Measurements from ENCODE around the gene KIF4B. TPM values are rescaled to one million over a fixed set of nuclear protein-coding genes. Genes with fewer than 3 reads are reported as not detected.
"Not testable (repeated sequence)": the region's sequence is repeated elsewhere in the genome, so short reads cannot be mapped to it uniquely, and the experiment has no call there.

Gene KIF4B
- total RNA-seq, 1 donor from 2014 or later: 0.17 TPM

DNA sequence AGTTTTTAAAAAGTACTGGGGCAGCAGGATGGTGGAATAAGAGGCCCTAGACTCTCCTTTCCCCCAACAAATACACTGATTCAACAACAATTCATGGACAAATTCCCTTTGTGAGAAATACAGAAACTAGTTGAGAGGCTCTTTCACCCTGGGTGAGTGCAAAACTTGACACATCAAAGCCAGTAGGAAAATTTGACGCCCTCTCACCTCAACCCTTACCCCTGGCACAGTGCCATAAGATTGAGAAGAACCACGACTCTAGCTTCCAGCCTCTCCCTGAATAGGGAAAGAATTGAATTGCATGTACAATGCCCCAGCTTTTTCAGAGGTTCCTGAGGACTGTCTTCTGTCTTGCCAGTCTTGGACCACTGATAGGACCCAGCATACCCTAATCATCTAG is 12.3 kb downstream of the KIF4B start:
- DNase-seq (no peak), ATAC-seq (no peak)
- no peaks in the 10 kb centered on the region for H3K36me3 ChIP-seq
- H3K4me3 ChIP-seq: no peak overlapping the region
- H3K27me3 ChIP-seq: no peaks in the 10 kb centered on the region
- intact Hi-C loops (cut with DNase I): no loop called here
- H3K4me1 ChIP-seq: no peaks in the 10 kb centered on the region
- TF ChIP-seq, protein P1, sequence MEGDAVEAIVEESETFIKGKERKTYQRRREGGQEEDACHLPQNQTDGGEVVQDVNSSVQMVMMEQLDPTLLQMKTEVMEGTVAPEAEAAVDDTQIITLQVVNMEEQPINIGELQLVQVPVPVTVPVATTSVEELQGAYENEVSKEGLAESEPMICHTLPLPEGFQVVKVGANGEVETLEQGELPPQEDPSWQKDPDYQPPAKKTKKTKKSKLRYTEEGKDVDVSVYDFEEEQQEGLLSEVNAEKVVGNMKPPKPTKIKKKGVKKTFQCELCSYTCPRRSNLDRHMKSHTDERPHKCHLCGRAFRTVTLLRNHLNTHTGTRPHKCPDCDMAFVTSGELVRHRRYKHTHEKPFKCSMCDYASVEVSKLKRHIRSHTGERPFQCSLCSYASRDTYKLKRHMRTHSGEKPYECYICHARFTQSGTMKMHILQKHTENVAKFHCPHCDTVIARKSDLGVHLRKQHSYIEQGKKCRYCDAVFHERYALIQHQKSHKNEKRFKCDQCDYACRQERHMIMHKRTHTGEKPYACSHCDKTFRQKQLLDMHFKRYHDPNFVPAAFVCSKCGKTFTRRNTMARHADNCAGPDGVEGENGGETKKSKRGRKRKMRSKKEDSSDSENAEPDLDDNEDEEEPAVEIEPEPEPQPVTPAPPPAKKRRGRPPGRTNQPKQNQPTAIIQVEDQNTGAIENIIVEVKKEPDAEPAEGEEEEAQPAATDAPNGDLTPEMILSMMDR (IDR thresholded peaks at IDR 0.05): no peak
- no peak overlapping the region for H3K27ac ChIP-seq
- H3K9me3 ChIP-seq: no peaks in the 10 kb centered on the region

GRCh38 chr5:155027993-155028629 is 14.6 kb downstream of the KIF4B start:
- H3K27me3 ChIP-seq: no peaks in the 10 kb centered on the region
- H3K4me3 ChIP-seq: no peak overlapping the region
- H3K4me1 ChIP-seq: no peaks in the 10 kb centered on the region
- TF ChIP-seq, protein P1 (IDR thresholded peaks at IDR 0.05): no peak
- DNase-seq (no peak), ATAC-seq (no peak)
- H3K9me3 ChIP-seq: no peaks in the 10 kb centered on the region
- no peak overlapping the region for H3K27ac ChIP-seq
- no peaks in the 10 kb centered on the region for H3K36me3 ChIP-seq
- intact Hi-C loops (cut with DNase I): no loop called here

DNA sequence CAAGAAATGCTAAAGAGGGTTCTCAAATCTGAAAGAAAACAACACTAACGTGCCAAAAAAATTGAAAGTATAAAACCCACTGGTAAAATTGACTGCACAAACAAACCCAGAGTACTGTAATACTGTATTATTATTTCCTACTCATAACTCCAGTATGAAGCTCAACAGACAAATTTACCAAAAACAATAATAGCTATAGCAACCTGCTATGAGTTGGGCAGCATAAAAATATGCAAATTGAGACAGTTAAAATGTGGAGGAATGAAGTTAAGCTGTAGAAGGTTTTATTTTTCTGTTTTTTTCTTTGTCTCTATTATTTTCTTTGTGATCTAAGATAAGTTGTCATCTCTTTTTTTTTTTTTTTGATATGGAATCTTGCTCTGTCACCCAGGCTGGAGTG is 15.7 kb downstream of the KIF4B start:
- H3K36me3 ChIP-seq: no peaks in the 10 kb centered on the region
- ATAC-seq: no peak
- H3K4me1 ChIP-seq: no peaks in the 10 kb centered on the region
- no peaks in the 10 kb centered on the region for H3K27me3 ChIP-seq
- no peaks in the 10 kb centered on the region for H3K9me3 ChIP-seq
- intact Hi-C loops (cut with DNase I): no loop called here
- H3K4me3 ChIP-seq: no peak overlapping the region
- TF ChIP-seq, protein P1 (IDR thresholded peaks at IDR 0.05): no peak
- no peak overlapping the region for H3K27ac ChIP-seq
- no peak for DNase-seq

DNA sequence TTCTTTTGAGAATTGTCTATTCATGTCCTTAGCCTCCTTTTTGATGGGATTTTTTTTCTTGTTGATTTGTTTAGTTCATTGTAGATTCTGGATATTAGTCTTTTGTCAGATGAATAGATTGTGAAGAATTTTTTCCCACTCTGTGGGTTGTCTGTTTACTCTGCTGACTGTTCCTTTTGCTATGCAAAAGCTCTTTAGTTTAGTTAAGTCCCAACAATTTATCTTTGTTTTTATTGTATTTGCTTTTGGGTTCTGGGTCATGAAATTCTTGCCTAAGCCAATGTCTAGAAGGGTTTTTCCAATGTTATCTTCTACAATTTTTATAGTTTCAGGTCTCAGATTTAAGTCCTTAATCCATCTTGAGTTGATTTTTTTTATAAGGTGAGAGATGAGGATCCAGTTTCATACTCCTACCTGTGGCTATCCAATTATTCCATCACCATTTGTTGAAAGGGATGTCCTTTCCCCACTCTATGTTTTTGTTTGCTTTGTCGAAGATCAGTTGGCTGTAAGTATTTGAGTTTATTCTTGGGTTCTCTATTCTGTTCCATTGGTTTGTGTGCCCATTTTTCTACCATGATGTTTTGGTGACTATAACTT is 20.7 kb downstream of the KIF4B start:
- DNase-seq; H3K27ac ChIP-seq; H3K9me3 ChIP-seq; H3K27me3 ChIP-seq; H3K36me3 ChIP-seq; H3K4me1 ChIP-seq; H3K4me3 ChIP-seq; ATAC-seq; intact Hi-C loops (cut with DNase I): not testable (repeated sequence)

DNA sequence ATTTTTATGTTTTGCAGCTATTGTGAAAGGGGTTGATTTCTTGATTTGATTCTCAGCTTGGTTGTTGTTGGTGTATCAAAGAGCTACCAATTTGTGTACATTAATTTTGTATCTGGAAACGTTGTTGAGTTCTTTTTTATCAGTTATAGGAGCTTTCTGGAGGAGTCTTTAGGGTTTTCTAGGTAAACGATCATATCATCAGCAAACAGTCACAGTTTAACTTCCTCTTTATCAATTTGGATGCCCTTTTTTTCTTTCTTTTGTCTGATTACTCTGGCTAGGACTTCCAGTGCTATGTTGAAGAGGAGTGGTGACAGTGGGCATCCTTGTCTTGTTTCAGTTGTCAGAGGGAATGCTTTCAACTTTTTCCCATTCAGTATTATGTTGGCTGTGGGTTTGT is 21.5 kb downstream of the KIF4B start:
- ATAC-seq; H3K9me3 ChIP-seq; H3K4me1 ChIP-seq; H3K27ac ChIP-seq; DNase-seq; H3K4me3 ChIP-seq; H3K36me3 ChIP-seq; H3K27me3 ChIP-seq; intact Hi-C loops (cut with DNase I): not testable (repeated sequence)

- no peak for DNase-seq
- Histone ChIP-seq H3K4me1 (no peaks in the 10 kb centered on the region), H3K27me3 (no peaks in the 10 kb centered on the region), H3K9me3 (no peaks in the 10 kb centered on the region), H3K27ac (no peak overlapping the region), H3K36me3 (no peaks in the 10 kb centered on the region), H3K4me3 (no peak overlapping the region)
- TF ChIP-seq, protein P1 (IDR thresholded peaks at IDR 0.05): no peak
- ATAC-seq: no peak
- intact Hi-C loops (cut with DNase I): no loop called here
Measured at GRCh38 chr5:155040984-155041653, 27.6 kb downstream of the KIF4B start.
